GM12878 (cell line): ENCODE data around the gene HYAL4. TPM values are rescaled to one million over a fixed set of nuclear protein-coding genes. Genes with fewer than 3 reads are reported as not detected.

Experiments used
- ATAC-seq: fragments of 200-7000 bp; cut with Tn5 transposase; 3 replicates; pipeline ENCODE4 v1.9.1; 2020; ENCODE audit warnings: mild to moderate bottlenecking, moderate library complexity
- BruUV-seq: library from RNA; stranded (reverse); fragments of 400-500 nt; replicated peaks from 2 replicates; lab custom pipeline; 2021; lab: Mats Ljungman, UMichigan
- CTCF ChIA-PET: fragments of 300-600 bp; sonication (Branson Sonifier 250); formaldehyde crosslinking; extraction: SDS; loops from one replicate; lab custom pipeline; 2021; ENCODE audit warnings: inconsistent platforms; lab: Yijun Ruan, JAX
- POLR2A ChIA-PET: fragments of 350-600 bp; formaldehyde crosslinking; extraction: SDS; loops from one replicate; lab custom pipeline; 2021; ENCODE audit warnings: inconsistent platforms; lab: Charles Lee
- RAD21 ChIA-PET: fragments of 300-600 bp; sonication (Branson Sonifier 250); formaldehyde crosslinking; loops from one replicate; lab custom pipeline; 2023; ENCODE audit warnings: antibody characterized with exemption; ENCODE audit not compliant: unreplicated experiment; lab: Charles Lee
- SMC1A ChIA-PET: fragments of 300-600 bp; sonication (Branson Sonifier 250); formaldehyde crosslinking; loops from one replicate; lab custom pipeline; 2023; ENCODE audit not compliant: unreplicated experiment, uncharacterized antibody; lab: Charles Lee
- DNase-seq: peaks from one replicate; pipeline ENCODE4 v3.0.0-alpha.2; 2011; ENCODE audit warnings: low read depth, low spot score
- FAIRE-seq: peaks from 3 replicates; lab custom pipeline; 2011; peaks lifted over from hg19 to GRCh38; lab: Jason Lieb, UNC
- H2AFZ ChIP-seq: 2 replicates; pipeline ENCODE4 v1.6.0; 2011; ENCODE audit warnings: low read depth, low read length, control low read depth; ENCODE audit not compliant: control insufficient read depth
- H3K27ac ChIP-seq: 2 replicates; pipeline ENCODE4 v1.5.1; 2011; ENCODE audit warnings: control low read depth; ENCODE audit not compliant: control insufficient read depth, insufficient read depth
- H3K27me3 ChIP-seq, 2 experiments: replicated peaks in 1 of 2; 2 replicates each; pipeline versions ENCODE4 v1.6.0 to v1.6.1; 2011; ENCODE audit warnings: low read length in 1 of 2; ENCODE audit not compliant: control insufficient read depth in 2 of 2, insufficient read depth in 2 of 2
- H3K36me3 ChIP-seq, 2 experiments: 2 replicates each; pipeline ENCODE4 v1.5.1; 2011; ENCODE audit warnings: low read length in 1 of 2; ENCODE audit not compliant: control insufficient read depth in 2 of 2, insufficient read depth in 2 of 2
- H3K4me1 ChIP-seq: 2 replicates; pipeline ENCODE4 v1.6.1; 2011; ENCODE audit warnings: mild to moderate bottlenecking, low read length, moderate library complexity, mixed read lengths; ENCODE audit not compliant: control insufficient read depth, insufficient read depth
- H3K4me2 ChIP-seq: 2 replicates; pipeline ENCODE4 v1.6.0; 2011; ENCODE audit warnings: control low read depth; ENCODE audit not compliant: control insufficient read depth, insufficient read depth
- H3K4me3 ChIP-seq: fragments of 200-600 bp; sonication (generic); 2 replicates; pipeline ENCODE4 v1.5.1; 2016
- H3K79me2 ChIP-seq: 2 replicates; pipeline ENCODE4 v1.6.0; 2011; ENCODE audit warnings: low read length; ENCODE audit not compliant: control insufficient read depth, insufficient read depth
- H3K9ac ChIP-seq: 2 replicates; pipeline ENCODE4 v1.8.0; 2011; ENCODE audit warnings: low read length, control low read depth, mixed read lengths; ENCODE audit not compliant: control insufficient read depth, insufficient read depth
- H3K9me3 ChIP-seq: replicated peaks from 3 replicates; pipeline ENCODE4 v1.5.1; 2011; ENCODE audit warnings: mild to moderate bottlenecking, low read length; ENCODE audit not compliant: control insufficient read depth, insufficient read depth
- H4K20me1 ChIP-seq: 2 replicates; pipeline ENCODE4 v1.6.0; 2011; ENCODE audit not compliant: control insufficient read depth, insufficient read depth
- CEBPB ChIP-seq, 2 experiments: fragments of 150-350 bp in 1 of 2; IDR thresholded peaks; 2 replicates each; pipeline ENCODE4 v1.6.1; 2012 to 2014; ENCODE audit warnings: low read depth in 2 of 2, low read length in 2 of 2, borderline replicate concordance in 1 of 2, inconsistent platforms in 1 of 2
- ESRRA ChIP-seq: IDR thresholded peaks from 2 replicates; pipeline ENCODE4 v1.6.1; 2012; ENCODE audit warnings: mild to moderate bottlenecking, low read length, improper control_type of control experiment
- FOXM1 ChIP-seq: IDR thresholded peaks from 2 replicates; pipeline ENCODE4 v1.6.1; 2012; ENCODE audit warnings: low read depth, mild to moderate bottlenecking, inconsistent platforms, low read length, moderate library complexity
- HCFC1 ChIP-seq: fragments of 150-350 bp; IDR thresholded peaks from 2 replicates; pipeline ENCODE4 v1.6.1; 2014; ENCODE audit warnings: low read length
- MXI1 ChIP-seq: fragments of 150-350 bp; IDR thresholded peaks from 2 replicates; pipeline ENCODE4 v1.6.1; 2011; ENCODE audit warnings: low read depth, mild to moderate bottlenecking, inconsistent platforms, low read length, improper control_type of control experiment
- MYB ChIP-seq: fragments of 150-350 bp; IDR thresholded peaks from 2 replicates; pipeline ENCODE4 v1.6.1; 2014; ENCODE audit warnings: mild to moderate bottlenecking, low read depth, low read length, borderline replicate concordance
- NFXL1 ChIP-seq: fragments of 450-650 bp; IDR thresholded peaks from 2 replicates; pipeline ENCODE4 v1.6.1; 2017; ENCODE audit warnings: antibody characterized with exemption, mild to moderate bottlenecking, borderline replicate concordance
- NR2F1 ChIP-seq: fragments of 450-650 bp; conservative IDR thresholded peaks from 2 replicates; pipeline ENCODE4 v1.6.1; 2017; ENCODE audit warnings: mild to moderate bottlenecking
- RB1 ChIP-seq: fragments of 450-650 bp; formaldehyde crosslinking; IDR thresholded peaks from 2 replicates; pipeline ENCODE4 v1.6.1; 2017; ENCODE audit warnings: mild to moderate bottlenecking, borderline replicate concordance
- RCOR1 ChIP-seq: conservative IDR thresholded peaks from 2 replicates; pipeline ENCODE4 v1.6.1; 2012; ENCODE audit warnings: low read depth, low read length, improper control_type of control experiment
- STAT1 ChIP-seq: fragments of 450-650 bp; conservative IDR thresholded peaks from 2 replicates; pipeline ENCODE4 v1.6.1; 2014; ENCODE audit warnings: antibody characterized with exemption, mild to moderate bottlenecking
- ZNF622 ChIP-seq: fragments of 450-650 bp; IDR thresholded peaks from 2 replicates; pipeline ENCODE4 v1.6.1; 2017; ENCODE audit warnings: mild to moderate bottlenecking, inconsistent platforms
- WGBS: methylation state at CpG from one replicate; pipeline ENCODE4 v1.1.6; 2016; ENCODE audit warnings: low lambda C conversion rate; ENCODE audit not compliant: insufficient replicate concordance, insufficient coverage; ENCODE audit errors: missing lambda C conversion rate; 5-methylcytosine and 5-hydroxymethylcytosine counted together
- in situ Hi-C: fragments of 300-500 bp; cut with MboI; formaldehyde crosslinking; loops from 9 replicates; pipeline ENCODE4 v1.14.3; 2018; ENCODE audit warnings: mixed read lengths
- intact Hi-C: fragments of 100-400 bp; cut with micrococcal nuclease; formaldehyde crosslinking; loops from one replicate; pipeline ENCODE4 v1.14.2; 2022; ENCODE audit not compliant: unreplicated experiment
- polyA plus RNA-seq, 11 experiments: library from polyadenylated mRNA; depleted of rRNA in 4 of 11; unstranded in 6 of 11; stranded (reverse) in 5 of 11; fragments of >200 nt; fragmentation: Nextera tagmentation in 4 of 11; fragmentation: Illumina TruSeq in 1 of 11; extraction: Ambion mirVana in 4 of 11; extraction: Trizol in 1 of 11; gene quantifications; 1 replicate in 1 of 11; 2 replicates in 10 of 11; pipeline versions ENCODE4 v1.2.1 to v1.2.3, GENCODE V29; 2011 to 2016; ENCODE audit warnings: inconsistent platforms in 2 of 11, missing spikeins in 2 of 11, low read depth in 1 of 11
- total RNA-seq, 4 experiments: library from RNA; depleted of rRNA in 3 of 4; stranded (reverse); fragments of >200 nt in 3 of 4; fragmentation: Illumina TruSeq in 1 of 4; extraction: Trizol in 1 of 4; gene quantifications; 2 replicates each; pipeline versions ENCODE4 v1.2.1 to v1.2.3, GENCODE V29; 2013 to 2021
- TF ChIP-seq, protein P1 (sequence below): IDR thresholded peaks from 2 replicates; pipeline ENCODE4 v1.6.1; 2011; ENCODE audit warnings: borderline replicate concordance, low read depth, mild to moderate bottlenecking, moderate library complexity, low read length; ENCODE audit not compliant: insufficient read depth, poor library complexity, severe bottlenecking
- TF ChIP-seq, protein P2 (sequence below): IDR thresholded peaks from 2 replicates; pipeline ENCODE4 v1.6.1; 2011; ENCODE audit warnings: low read depth, mild to moderate bottlenecking, low read length, moderate library complexity, borderline replicate concordance; ENCODE audit errors: extremely low read depth
- TF ChIP-seq, protein P3 (sequence below): fragments of 150-350 bp; IDR thresholded peaks from 2 replicates; pipeline ENCODE4 v1.6.1; 2014; ENCODE audit warnings: mild to moderate bottlenecking, low read depth, low read length

The HYAL4 gene
- total and polyA plus RNA-seq, 10 of the 15 experiments (the other 5 are each of a cell fraction or from before 2014, with no cell fraction given), result 0.14 to 0.88 (median 0.26) TPM; not detected in 1

DNA sequence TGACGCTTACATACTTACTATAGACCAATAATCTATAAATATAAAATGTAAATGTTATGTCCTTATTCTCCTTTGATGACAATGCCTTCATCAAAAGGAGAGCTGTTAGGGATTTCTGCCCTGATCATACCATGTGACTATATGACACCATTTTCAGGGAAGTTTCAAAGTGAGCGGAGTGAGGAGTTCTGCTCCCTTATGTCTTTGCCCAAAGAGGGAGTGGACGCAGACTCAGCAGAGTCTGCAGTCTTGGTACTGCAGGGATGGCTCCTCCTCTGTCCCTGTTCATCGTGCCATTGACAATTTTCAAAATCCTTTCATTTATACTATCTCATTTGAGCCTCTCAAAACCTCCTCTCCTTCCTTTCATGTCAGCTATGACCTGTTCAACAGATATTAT, 27.9 kb downstream of the HYAL4 start:
- ATAC-seq, result no peak
- no peak overlapping the region for H3K4me2 ChIP-seq
- no peak for FAIRE-seq
- no peak for DNase-seq
- no peaks in the 10 kb centered on the region for H3K36me3 ChIP-seq
- in situ Hi-C loops, result loop anchor here (5.0 to 10.0 kb wide), 2 partner anchors 186 to 378 kb away; no protein-coding TSS in a partner anchor
- H3K27ac ChIP-seq, result no peak overlapping the region
- 18% methylated on average over 4 of the region's 4 CpGs for WGBS
- no peak overlapping the region for H2AFZ ChIP-seq
- H4K20me1 ChIP-seq, result no peaks in the 10 kb centered on the region
- no peaks in the 10 kb centered on the region for H3K27me3 ChIP-seq
- intact Hi-C loops, result loop anchor here (1.0 to 2.0 kb wide), 4 partner anchors 74 to 379 kb away; no protein-coding TSS in a partner anchor
- no TSS peak for BruUV-seq
- H3K9me3 ChIP-seq, result no peaks in the 10 kb centered on the region
- POLR2A ChIA-PET, result interaction anchor here (1.8 kb wide), 1 partner anchor 80 kb away, joined by 4 read pairs; no protein-coding TSS in a partner anchor
- TF ChIP-seq, protein P1, sequence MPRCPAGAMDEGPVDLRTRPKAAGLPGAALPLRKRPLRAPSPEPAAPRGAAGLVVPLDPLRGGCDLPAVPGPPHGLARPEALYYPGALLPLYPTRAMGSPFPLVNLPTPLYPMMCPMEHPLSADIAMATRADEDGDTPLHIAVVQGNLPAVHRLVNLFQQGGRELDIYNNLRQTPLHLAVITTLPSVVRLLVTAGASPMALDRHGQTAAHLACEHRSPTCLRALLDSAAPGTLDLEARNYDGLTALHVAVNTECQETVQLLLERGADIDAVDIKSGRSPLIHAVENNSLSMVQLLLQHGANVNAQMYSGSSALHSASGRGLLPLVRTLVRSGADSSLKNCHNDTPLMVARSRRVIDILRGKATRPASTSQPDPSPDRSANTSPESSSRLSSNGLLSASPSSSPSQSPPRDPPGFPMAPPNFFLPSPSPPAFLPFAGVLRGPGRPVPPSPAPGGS, result no peak
- no peak for TF ChIP-seq RB1
- TF ChIP-seq STAT1, result no peak
- no peak for TF ChIP-seq ZNF622
- TF ChIP-seq MYB, result no peak
- TF ChIP-seq MXI1, result no peak
- no peak for TF ChIP-seq CEBPB (IDR thresholded peaks at IDR 0.05; ENCODE audit: borderline replicate concordance in 1 of 2, low read depth in 2 of 2, low read length in 2 of 2)
- no peak for TF ChIP-seq ESRRA
- TF ChIP-seq RCOR1, result no peak
- TF ChIP-seq, protein P2, sequence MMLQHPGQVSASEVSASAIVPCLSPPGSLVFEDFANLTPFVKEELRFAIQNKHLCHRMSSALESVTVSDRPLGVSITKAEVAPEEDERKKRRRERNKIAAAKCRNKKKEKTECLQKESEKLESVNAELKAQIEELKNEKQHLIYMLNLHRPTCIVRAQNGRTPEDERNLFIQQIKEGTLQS, result no peak
- TF ChIP-seq FOXM1, result no peak
- TF ChIP-seq, protein P3, sequence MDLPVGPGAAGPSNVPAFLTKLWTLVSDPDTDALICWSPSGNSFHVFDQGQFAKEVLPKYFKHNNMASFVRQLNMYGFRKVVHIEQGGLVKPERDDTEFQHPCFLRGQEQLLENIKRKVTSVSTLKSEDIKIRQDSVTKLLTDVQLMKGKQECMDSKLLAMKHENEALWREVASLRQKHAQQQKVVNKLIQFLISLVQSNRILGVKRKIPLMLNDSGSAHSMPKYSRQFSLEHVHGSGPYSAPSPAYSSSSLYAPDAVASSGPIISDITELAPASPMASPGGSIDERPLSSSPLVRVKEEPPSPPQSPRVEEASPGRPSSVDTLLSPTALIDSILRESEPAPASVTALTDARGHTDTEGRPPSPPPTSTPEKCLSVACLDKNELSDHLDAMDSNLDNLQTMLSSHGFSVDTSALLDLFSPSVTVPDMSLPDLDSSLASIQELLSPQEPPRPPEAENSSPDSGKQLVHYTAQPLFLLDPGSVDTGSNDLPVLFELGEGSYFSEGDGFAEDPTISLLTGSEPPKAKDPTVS, result no peak
- TF ChIP-seq NR2F1, result no peak
- no peak for TF ChIP-seq NFXL1
- no peak for TF ChIP-seq HCFC1
- RAD21 ChIA-PET, result interaction anchor here (0.6 to 3.7 kb wide), 16 partner anchors 26 to 506 kb away, joined by 3 to 90 read pairs (median 5); no protein-coding TSS in a partner anchor
- H3K4me3 ChIP-seq, result no peak overlapping the region
- no peaks in the 10 kb centered on the region for H3K79me2 ChIP-seq
- SMC1A ChIA-PET, result interaction anchor here (0.7 to 3.8 kb wide), 26 partner anchors 9 to 1043 kb away, joined by 3 to 93 read pairs (median 6); no protein-coding TSS in a partner anchor
- CTCF ChIA-PET, result interaction anchor here (0.7 to 9.6 kb wide), 34 partner anchors 8 to 884 kb away, joined by 3 to 208 read pairs (median 6); partner anchors contain the start of gene WASL
- H3K9ac ChIP-seq, result no peak overlapping the region
- H3K4me1 ChIP-seq, result no peaks in the 10 kb centered on the region
